ENCODE results near the gene PAXIP1. TPM values are rescaled to one million over a fixed set of nuclear protein-coding genes. Genes with fewer than 3 reads are reported as not detected.

Gene PAXIP1
- total RNA-seq, 2 experiments from 2014 or later: 6.4 to 6.7 TPM

DNA sequence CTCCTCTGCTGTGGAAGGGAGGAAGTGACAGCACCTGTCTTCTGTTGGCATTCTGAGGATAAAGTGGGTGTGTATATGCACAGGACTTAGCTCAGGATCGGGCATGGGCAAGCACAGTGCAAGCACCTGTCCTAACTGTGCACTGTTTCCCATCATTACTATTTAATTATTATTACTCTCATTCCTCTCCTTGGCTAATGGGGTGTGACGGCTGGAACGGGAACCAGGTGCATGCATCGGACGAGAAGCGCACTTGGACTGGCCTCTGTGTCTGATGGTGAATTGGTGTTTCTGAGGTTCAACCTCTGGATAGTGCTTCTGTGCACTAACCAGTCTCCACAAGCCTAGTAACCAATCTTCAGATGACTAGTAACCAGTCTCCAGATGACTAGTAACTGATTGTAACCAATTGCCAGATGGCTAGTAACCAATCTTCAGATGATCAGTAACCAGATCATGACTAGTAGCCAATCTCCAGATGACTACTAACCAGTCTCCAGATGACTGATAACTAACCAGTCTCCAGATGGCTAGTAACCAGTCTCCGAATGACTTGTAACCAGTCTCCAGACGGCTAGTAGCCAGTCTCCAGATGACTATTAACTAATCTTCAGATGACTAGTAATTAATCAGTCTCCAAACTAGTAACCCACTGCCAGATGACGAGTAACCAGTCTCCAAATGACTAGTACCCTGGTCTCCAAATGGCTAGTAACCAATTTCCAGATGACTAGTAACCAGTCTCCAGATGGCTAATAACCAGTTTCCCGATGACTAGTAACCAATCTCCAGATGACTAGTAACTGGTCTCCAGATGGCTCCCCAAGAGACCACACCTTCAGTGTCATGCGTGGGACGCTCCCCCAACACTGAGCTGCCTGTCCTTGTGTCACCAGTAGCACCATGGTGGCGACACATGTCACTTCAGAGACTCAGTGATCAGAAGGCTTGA, 85.8 kb downstream of the PAXIP1 start:
- peaks cover 5% of the 10 kb centered on the region for H3K4me1 Mint-ChIP-seq (ENCODE audit: low read depth)
- H3K27ac Mint-ChIP-seq: no peak overlapping the region
- no peak for DNase-seq
- H3K27me3 ChIP-seq (ENCODE audit: control insufficient read depth in 1 of 2, insufficient read depth in 2 of 2, low read length in 2 of 2): peaks cover 0 to 10% of the 10 kb centered on the region in 2 experiments
- H3K36me3 ChIP-seq (ENCODE audit: insufficient read depth, low read length): no peaks in the 10 kb centered on the region
- ChIA-PET CTCF (no interaction called here), POLR2A (no interaction called here)
- H3K27ac ChIP-seq (ENCODE audit: low read depth in 1 of 2, low read length in 2 of 2): no peak overlapping the region
- no peaks in the 10 kb centered on the region for H3K9me3 Mint-ChIP-seq
- H3K36me3 Mint-ChIP-seq (ENCODE audit: low read depth): no peaks in the 10 kb centered on the region
- TF ChIP-seq, protein P1, sequence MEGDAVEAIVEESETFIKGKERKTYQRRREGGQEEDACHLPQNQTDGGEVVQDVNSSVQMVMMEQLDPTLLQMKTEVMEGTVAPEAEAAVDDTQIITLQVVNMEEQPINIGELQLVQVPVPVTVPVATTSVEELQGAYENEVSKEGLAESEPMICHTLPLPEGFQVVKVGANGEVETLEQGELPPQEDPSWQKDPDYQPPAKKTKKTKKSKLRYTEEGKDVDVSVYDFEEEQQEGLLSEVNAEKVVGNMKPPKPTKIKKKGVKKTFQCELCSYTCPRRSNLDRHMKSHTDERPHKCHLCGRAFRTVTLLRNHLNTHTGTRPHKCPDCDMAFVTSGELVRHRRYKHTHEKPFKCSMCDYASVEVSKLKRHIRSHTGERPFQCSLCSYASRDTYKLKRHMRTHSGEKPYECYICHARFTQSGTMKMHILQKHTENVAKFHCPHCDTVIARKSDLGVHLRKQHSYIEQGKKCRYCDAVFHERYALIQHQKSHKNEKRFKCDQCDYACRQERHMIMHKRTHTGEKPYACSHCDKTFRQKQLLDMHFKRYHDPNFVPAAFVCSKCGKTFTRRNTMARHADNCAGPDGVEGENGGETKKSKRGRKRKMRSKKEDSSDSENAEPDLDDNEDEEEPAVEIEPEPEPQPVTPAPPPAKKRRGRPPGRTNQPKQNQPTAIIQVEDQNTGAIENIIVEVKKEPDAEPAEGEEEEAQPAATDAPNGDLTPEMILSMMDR (IDR thresholded peaks at IDR 0.05): no peak
- no peak overlapping the region for H3K4me3 Mint-ChIP-seq
- intact Hi-C loops (cut with DNase I, micrococcal nuclease): loop anchor here in 1 of 2 experiments (10.0 kb wide), 1 partner anchor 1558 kb away; no protein-coding TSS in a partner anchor
- peaks cover 17% of the 10 kb centered on the region for H3K27me3 Mint-ChIP-seq
- H3K4me3 ChIP-seq (ENCODE audit: low read length): no peak overlapping the region
- peaks cover 10% of the 10 kb centered on the region for H3K4me1 ChIP-seq (ENCODE audit: insufficient read depth, low read length)
- H3K9me3 ChIP-seq (ENCODE audit: control insufficient read depth in 1 of 2, insufficient read depth in 1 of 2, low read length in 2 of 2): peaks cover 0 to 4% of the 10 kb centered on the region in 2 experiments
- ATAC-seq (ENCODE audit: poor library complexity): no peak

DNA sequence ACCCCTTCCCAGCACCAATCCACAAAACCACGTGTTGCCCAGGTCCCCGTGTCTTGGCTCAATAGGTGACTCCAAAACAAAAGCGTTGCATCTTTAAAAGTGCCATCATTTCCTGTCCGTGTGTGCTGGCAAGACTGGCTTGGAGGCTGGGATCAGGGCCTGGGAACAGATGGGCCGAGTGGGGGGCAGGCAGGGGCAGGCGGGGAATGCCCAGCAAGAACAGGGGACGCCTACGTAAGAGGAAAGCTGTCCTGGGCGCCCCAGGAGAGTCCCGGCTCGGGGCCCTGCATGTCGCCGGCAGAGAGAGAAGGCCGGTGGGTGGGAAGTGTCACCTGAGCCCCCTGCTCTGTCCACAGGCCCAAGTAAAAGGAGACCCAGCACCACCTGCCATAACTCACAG, 86.5 kb downstream of the PAXIP1 start:
- Mint-ChIP-seq H3K27me3 (peaks cover 17% of the 10 kb centered on the region), H3K4me1 (ENCODE audit: low read depth) (peaks cover 5% of the 10 kb centered on the region), H3K27ac (no peak overlapping the region), H3K36me3 (ENCODE audit: low read depth) (no peaks in the 10 kb centered on the region), H3K4me3 (no peak overlapping the region), H3K9me3 (no peaks in the 10 kb centered on the region)
- no peak overlapping the region for H3K27ac ChIP-seq (ENCODE audit: low read depth in 1 of 2, low read length in 2 of 2)
- peaks cover 0 to 10% of the 10 kb centered on the region in 2 experiments for H3K27me3 ChIP-seq (ENCODE audit: control insufficient read depth in 1 of 2, insufficient read depth in 2 of 2, low read length in 2 of 2)
- intact Hi-C loops (cut with DNase I, micrococcal nuclease): loop anchor here in 1 of 2 experiments (10.0 kb wide), 1 partner anchor 1558 kb away; no protein-coding TSS in a partner anchor
- H3K4me1 ChIP-seq (ENCODE audit: insufficient read depth, low read length): peaks cover 10% of the 10 kb centered on the region
- TF ChIP-seq, protein P1 (IDR thresholded peaks at IDR 0.05): no peak
- H3K9me3 ChIP-seq (ENCODE audit: control insufficient read depth in 1 of 2, insufficient read depth in 1 of 2, low read length in 2 of 2): peaks cover 0 to 5% of the 10 kb centered on the region in 2 experiments
- POLR2A ChIA-PET: no interaction called here
- H3K4me3 ChIP-seq (ENCODE audit: low read length): no peak overlapping the region
- CTCF ChIA-PET: no interaction called here
- no peaks in the 10 kb centered on the region for H3K36me3 ChIP-seq (ENCODE audit: insufficient read depth, low read length)
- DNase-seq: no peak
- ATAC-seq (ENCODE audit: poor library complexity): no peak

DNA sequence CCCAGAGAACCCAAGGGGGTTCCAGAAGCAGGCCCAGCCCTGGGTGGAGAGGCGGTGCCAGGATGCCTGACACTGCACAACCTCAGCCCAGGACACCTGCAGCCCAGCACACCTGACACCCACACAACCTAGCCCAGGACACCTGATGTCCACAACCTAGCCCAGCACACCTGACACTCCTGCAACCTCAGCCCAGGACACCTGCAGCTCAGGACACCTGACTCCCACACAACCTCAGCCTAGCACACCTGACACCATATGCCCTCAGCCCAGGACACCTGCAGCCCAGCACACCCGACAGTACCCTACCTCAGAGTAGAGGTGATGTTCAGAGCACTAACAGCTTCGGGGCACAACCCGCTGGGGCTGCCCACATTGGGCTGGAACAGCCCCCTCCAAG, 87.3 kb downstream of the PAXIP1 start:
- DNase-seq (no peak), ATAC-seq (ENCODE audit: poor library complexity) (no peak)
- no peaks in the 10 kb centered on the region for H3K9me3 Mint-ChIP-seq
- no peak overlapping the region for H3K27ac Mint-ChIP-seq
- intact Hi-C loops (cut with DNase I, micrococcal nuclease): loop anchor here in 1 of 2 experiments (10.0 kb wide), 1 partner anchor 1559 kb away; no protein-coding TSS in a partner anchor
- H3K4me3 Mint-ChIP-seq: no peak overlapping the region
- Histone ChIP-seq H3K9me3 (ENCODE audit: control insufficient read depth in 1 of 2, insufficient read depth in 1 of 2, low read length in 2 of 2) (peaks cover 0 to 12% of the 10 kb centered on the region in 2 experiments), H3K27me3 (ENCODE audit: control insufficient read depth in 1 of 2, insufficient read depth in 2 of 2, low read length in 2 of 2) (peaks cover 0 to 10% of the 10 kb centered on the region in 2 experiments), H3K4me3 (ENCODE audit: low read length) (no peak overlapping the region), H3K36me3 (ENCODE audit: insufficient read depth, low read length) (no peaks in the 10 kb centered on the region), H3K27ac (ENCODE audit: low read depth in 1 of 2, low read length in 2 of 2) (no peak overlapping the region), H3K4me1 (ENCODE audit: insufficient read depth, low read length) (peaks cover 10% of the 10 kb centered on the region)
- H3K36me3 Mint-ChIP-seq (ENCODE audit: low read depth): no peaks in the 10 kb centered on the region
- TF ChIP-seq, protein P1 (IDR thresholded peaks at IDR 0.05): no peak
- peaks cover 5% of the 10 kb centered on the region for H3K4me1 Mint-ChIP-seq (ENCODE audit: low read depth)
- CTCF ChIA-PET: interaction anchor here (3.5 kb wide), 1 partner anchor 11 kb away, joined by 26 read pairs; no protein-coding TSS in a partner anchor
- POLR2A ChIA-PET: no interaction called here
- peaks cover 17% of the 10 kb centered on the region for H3K27me3 Mint-ChIP-seq
